GM21825 (cell line): ENCODE measurements around the gene TWF2.

Experiments used
- ATAC-seq: cut with Tn5 transposase; IDR thresholded peaks from one replicate; pipeline ENCODE4 v1.9.1; 2021; ENCODE audit warnings: mild to moderate bottlenecking, moderate library complexity; ENCODE audit not compliant: unreplicated experiment

The TWF2 gene

DNA sequence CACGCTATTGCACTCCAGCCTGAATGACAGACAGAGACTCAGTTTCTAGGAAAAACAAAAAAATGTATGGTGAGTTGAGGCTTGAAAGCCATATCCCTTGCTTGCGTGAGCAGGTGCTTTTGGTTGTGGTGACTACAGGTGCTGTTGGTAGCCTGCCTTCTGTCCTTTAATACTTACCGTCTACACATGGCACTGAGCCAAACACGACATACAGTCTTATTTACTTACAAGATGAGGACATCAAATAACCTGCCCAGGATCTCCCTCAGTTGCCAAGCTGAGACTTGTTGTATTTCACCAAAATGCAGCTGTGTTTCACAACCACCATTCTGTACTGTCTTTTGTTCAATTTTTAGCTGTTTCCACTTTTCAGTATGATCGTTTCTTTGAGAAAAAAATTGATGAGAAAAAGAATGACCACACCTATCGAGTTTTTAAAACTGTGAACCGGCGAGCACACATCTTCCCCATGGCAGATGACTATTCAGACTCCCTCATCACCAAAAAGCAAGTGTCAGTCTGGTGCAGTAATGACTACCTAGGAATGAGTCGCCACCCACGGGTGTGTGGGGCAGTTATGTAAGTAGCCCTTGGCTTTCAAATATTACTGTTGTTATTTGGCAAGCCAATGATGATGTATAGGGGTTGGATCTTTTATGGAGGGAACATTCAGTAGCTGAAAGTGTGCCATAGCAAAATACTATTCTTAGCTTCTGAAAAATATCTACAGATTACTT, 34.5 kb downstream of the TWF2 start:
- no peak for ATAC-seq

GRCh38 chr3:52203701-52204100, 35.3 kb downstream of the TWF2 start:
- ATAC-seq, result no peak

GRCh38 chr3:52202384-52203077, 36.4 kb downstream of the TWF2 start:
- ATAC-seq, result no peak

DNA sequence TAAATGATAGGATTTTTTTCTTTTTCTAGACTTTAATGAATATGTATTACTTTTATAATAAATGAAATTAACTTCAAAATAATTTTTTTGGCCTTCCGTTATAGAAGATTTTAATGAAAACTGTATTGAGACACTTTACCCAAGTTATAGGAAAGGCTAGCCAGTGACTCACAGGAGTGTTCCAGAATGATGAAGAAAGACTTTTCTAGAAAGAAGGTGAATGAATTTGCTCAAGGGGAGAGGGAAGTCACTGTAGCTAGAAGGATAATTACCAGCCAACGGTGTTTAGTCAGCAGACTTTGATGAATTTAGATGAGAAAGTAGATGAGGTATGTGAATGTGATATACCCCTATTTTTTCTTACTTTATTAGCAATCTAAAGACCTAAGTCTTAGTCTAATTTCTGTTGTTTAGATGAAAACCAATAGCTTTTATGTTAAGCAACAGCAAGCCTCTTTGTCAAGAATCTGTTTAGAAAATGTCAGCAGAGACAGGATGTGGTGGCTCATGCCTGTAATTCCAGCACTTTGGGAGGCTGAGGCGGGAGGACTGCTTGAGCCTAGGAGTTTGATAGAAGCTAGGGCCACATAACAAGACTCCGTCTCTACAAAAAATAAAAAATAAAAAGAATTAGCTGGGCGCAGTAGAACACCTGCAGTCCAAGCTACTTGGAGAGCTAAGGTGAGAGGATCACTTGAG, 37.8 kb downstream of the TWF2 start:
- no peak for ATAC-seq

- no peak for ATAC-seq
These were observed 40.0 kb downstream of the TWF2 start for GRCh38 chr3:52198643-52199608.

GRCh38 chr3:52197842-52198625, 40.9 kb downstream of the TWF2 start, which contains the start of gene ALAS1:
ALAS1 (plus strand) TSS chr3:52198160; CDS start chr3:52199242, 1,082 bp downstream.
- peak; percentile 78 for ATAC-seq

DNA sequence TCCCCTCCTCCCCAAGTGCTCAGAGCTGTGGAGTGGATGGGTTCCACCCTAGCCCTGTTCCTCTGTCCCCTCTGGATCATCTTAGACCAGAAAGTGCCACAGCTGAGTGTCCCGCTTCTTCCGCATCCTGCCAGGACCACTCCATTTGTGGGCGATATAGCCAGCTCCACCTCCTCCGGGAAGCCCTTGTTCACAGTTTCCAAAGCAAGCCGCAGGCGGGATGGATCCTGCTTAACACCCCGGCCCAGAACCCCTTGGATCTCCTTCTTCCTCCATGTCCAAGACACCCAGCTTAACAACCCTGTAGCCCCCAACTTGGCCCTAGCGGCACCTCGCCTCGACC, 41.5 kb downstream of the TWF2 start:
- ATAC-seq, result no peak

DNA sequence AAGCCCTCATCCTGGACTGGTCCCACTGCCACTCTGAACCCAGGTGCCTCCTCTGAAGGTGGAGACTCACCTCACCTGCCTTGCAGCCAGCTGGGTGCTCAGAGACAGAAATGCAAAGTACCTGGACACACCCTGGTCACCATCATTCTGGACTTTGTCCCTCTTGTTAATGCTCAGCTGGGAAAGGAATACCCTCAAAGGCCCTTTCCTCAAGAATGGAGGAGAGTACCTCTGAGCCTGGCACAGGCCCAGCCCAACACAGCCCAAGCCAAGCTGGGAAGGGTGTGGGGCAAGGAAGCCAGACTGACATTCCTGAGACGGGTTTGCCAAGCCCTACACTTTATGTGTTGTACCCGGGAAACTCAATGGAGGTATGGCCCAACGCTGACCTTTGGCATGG, 42.0 kb downstream of the TWF2 start:
- ATAC-seq, result no peak

GRCh38 chr3:52195823-52196331, 43.1 kb downstream of the TWF2 start:
- ATAC-seq, result no peak

DNA sequence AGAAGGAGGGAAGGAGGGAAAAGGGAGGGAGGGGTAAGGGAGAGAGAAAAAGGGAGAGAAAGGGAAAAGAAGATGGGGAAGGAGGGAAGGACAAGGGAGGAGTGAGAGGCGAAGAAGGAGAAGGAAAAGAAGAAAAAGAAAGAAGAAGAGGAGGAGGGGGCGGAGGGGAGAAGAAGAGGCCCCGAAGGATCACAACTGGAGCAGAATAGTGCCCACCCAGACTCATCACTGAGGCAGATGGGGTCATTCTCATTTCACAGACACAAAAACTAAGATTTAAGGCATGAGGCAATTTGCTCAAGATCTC, 43.7 kb downstream of the TWF2 start:
- no peak for ATAC-seq

GRCh38 chr3:52194485-52195290, 44.3 kb downstream of the TWF2 start:
- no peak for ATAC-seq

GRCh38 chr3:52193065-52193464, 45.9 kb downstream of the TWF2 start:
- ATAC-seq, result no peak

DNA sequence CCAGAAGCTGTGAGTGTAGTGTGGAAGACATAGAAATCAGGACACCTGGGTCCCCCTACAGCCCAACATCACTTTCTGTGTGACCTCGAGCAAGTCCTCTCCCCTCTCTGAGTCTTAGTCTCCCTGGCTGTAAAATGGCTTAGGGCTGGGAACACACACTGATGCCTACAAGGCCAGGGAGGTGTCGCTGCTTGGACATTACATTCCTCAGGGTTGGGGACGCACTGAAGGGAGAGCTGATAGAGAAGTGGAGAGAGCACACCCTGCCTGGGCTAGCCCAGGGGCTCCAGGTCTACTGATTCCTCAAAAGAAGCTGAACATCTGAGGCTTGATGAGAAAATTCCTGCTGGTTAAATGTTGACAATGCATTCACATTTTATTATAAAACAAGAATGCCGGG, 47.3 kb downstream of the TWF2 start:
- no peak for ATAC-seq

- ATAC-seq, result no peak
These were observed 48.5 kb downstream of the TWF2 start for GRCh38 chr3:52190294-52191074.

- no peak for ATAC-seq
These were observed 50.4 kb downstream of the TWF2 start for GRCh38 chr3:52188556-52188955.

DNA sequence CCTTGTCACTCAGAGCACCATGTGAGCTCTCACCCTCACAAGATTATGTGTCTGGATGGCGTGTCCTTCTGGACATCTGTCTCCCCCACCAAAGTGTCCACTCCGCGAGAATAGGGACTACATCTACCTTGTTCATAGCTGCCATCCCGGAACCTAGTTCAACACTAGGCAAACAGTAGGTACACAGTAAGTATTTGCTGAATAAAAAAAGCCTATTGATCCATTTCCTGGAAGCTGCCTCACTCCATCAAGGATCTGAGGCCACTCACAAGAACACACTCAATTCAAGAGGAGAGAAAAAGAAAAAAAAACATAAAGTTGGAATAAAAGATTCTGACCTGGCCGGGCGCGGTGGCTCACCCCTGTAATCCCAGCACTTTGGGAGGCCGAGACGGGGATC, 52.2 kb downstream of the TWF2 start:
- ATAC-seq, result no peak

- no peak for ATAC-seq
These were observed 53.1 kb downstream of the TWF2 start for GRCh38 chr3:52185837-52186236.

DNA sequence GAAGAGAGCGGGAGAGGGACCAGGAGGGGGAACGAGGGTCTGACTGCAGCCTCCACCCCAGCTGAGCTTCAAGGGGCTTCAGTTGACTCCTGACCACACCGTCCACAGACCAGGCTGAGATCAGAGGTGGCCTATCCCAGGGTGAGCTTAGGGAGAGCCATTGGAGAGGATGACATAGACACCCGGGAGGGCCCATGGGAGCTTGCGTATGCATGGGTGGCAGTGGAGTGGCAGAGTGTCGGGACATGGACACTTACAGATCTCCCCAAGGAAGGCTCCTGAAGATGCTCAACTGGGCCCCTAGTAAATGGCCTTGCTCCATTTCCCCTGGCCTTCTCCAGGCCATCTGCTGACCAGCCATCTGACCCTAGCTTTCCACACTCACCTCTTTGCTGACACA, 53.6 kb downstream of the TWF2 start:
- no peak for ATAC-seq
